ENCODE data around the gene SERPINE1.
"Not testable (repeated sequence)": the region's sequence is repeated elsewhere in the genome, so short reads cannot be mapped to it uniquely, and the experiment has no call there.

The SERPINE1 gene

DNA sequence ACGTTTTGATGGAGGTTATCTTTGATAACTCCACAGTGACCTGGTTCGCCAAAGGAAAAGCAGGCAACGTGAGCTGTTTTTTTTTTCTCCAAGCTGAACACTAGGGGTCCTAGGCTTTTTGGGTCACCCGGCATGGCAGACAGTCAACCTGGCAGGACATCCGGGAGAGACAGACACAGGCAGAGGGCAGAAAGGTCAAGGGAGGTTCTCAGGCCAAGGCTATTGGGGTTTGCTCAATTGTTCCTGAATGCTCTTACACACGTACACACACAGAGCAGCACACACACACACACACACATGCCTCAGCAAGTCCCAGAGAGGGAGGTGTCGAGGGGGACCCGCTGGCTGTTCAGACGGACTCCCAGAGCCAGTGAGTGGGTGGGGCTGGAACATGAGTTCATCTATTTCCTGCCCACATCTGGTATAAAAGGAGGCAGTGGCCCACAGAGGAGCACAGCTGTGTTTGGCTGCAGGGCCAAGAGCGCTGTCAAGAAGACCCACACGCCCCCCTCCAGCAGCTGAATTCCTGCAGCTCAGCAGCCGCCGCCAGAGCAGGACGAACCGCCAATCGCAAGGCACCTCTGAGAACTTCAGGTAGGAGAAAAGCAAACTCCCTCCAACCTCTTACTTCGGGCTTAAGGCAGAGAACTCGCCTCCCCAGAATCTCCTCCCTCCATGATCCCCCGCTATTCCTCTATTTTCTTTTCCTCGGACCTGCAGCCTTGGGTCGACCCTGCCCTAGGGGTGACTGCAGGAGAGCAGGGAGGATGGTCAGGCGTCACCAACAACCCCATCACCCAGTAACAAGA is at the start of gene SERPINE1:
SERPINE1 (plus strand) TSS at position 454 of the 809 bp plus-strand sequence. CDS start 1,290 bp downstream, outside the sequence.
- DNase-seq, result peak; percentile 49

DNA sequence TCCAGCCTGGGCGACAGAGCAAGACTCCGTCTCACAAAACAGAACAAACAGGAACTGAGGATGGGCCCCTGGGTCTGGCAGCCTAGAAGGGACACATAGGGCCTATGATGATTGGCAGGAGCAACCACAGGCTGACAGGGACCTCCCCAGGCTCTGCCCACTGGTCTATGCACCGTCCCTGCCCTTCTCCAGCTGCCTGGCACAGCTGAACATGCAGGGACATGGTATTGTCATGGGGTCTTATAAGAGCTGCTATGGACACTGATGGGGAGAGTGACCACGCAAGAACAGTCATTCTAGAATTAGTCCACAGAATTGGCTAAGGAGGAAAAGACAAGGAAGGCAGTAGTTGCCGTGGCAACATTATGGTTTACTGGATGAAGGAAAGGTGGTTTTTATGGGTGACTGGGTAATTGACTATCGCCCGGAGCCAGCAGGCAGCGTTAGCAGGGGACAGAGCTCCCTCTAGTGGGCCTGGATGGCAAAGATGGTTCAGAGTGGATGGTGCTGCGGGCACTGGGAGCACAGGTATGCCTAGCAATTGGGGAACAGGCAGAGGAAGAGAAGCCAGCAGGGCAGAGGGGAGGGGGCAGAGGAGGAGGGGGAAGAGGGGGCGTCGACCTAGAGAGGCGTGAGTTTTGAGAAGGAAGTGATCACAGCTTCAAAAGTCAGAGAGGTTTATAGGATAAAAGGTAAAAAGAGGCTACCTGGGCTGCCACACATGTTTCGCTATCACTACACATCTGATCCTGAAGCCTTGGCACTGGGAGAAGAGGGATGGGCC is 49.4 kb upstream of the SERPINE1 start:
- peak; percentile 91 for DNase-seq

- DNase-seq, result peak; percentile 36
These were observed 45.5 kb upstream of the SERPINE1 start for GRCh38 chr7:101081432-101081831.

GRCh38 chr7:101084865-101085161 is 42.1 kb upstream of the SERPINE1 start:
- DNase-seq, result no peak

DNA sequence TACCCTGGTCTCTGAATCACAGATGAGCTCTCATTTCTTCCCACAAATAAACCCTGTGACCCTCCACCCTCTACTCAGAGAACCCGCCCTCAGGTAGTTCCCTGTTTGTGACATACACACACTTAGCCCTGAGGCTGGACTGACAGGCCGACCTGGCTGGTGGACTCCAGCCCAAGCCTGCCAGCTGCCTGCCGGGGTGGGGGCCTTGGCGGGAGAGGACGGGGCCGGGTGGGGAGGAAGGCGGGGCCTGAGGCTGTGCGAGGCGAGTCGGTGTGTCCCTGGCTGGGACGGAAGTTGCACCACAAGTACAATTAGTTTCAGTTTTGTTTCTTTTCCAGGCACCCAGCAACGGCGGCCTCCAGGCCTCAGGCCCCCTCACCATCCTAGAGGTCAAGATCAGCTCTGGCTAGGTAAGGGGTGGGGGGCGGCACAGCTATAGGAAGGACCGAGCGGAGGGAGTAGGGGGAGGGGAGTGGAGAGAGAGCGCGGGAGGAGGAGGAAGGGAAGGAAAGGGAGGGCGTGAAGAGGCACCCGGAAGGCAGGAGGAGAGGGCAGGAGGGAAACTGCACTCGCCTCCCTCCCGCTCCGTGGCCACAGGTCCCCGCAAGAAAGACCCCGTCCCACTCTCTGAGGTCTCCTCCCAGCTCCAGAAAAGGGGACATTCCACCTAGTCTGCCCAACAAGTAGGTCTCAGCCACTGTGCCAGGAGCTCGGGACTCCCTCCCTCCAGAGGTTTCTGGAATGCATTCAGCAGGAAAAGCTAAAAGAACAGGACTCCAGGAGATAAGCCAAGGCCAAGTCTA is 41.5 kb upstream of the SERPINE1 start, which contains the start of gene TRIM56:
TRIM56 (plus strand) TSS at position 320 of the 803 bp plus-strand sequence. CDS start 1,832 bp downstream, outside the sequence.
- DNase-seq, result peak; percentile 94

DNA sequence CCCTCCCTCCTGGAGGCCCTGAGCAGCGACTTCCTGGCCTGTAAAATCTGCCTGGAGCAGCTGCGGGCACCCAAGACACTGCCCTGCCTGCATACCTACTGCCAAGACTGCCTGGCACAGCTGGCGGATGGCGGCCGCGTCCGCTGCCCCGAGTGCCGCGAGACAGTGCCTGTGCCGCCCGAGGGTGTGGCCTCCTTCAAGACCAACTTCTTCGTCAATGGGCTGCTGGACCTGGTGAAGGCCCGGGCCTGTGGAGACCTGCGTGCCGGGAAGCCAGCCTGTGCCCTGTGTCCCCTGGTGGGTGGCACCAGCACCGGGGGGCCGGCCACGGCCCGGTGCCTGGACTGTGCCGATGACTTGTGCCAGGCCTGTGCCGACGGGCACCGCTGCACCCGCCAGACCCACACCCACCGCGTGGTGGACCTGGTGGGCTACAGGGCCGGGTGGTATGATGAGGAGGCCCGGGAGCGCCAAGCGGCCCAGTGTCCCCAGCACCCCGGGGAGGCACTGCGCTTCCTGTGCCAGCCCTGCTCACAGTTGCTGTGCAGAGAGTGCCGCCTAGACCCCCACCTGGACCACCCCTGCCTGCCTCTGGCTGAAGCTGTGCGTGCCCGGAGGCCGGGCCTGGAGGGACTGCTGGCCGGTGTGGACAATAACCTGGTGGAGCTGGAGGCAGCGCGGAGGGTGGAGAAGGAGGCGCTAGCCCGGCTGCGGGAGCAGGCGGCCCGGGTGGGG is 39.4 kb upstream of the SERPINE1 start:
- DNase-seq, result no peak

DNA sequence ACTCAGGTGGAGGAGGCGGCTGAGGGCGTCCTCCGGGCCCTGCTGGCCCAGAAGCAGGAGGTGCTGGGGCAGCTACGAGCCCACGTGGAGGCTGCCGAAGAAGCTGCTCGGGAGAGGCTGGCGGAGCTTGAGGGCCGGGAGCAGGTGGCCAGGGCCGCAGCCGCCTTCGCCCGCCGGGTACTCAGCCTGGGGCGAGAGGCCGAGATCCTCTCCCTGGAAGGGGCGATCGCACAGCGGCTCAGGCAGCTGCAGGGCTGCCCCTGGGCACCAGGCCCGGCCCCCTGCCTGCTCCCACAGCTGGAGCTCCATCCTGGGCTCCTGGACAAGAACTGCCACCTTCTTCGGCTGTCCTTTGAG is 38.9 kb upstream of the SERPINE1 start:
- DNase-seq, result no peak

DNA sequence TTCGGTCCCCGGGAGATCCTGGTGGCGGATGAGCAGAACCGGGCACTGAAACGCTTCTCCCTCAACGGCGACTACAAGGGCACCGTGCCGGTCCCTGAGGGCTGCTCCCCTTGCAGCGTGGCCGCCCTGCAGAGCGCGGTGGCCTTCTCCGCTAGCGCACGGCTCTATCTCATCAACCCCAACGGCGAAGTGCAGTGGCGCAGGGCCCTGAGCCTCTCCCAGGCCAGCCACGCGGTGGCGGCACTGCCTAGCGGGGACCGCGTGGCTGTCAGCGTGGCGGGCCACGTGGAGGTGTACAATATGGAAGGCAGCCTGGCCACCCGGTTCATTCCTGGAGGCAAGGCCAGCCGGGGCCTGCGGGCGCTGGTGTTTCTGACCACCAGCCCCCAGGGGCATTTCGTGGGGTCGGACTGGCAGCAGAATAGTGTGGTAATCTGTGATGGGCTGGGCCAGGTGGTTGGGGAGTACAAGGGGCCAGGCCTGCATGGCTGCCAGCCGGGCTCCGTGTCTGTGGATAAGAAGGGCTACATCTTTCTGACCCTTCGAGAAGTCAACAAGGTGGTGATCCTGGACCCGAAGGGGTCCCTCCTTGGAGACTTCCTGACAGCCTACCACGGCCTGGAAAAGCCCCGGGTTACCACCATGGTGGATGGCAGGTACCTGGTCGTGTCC is 37.9 kb upstream of the SERPINE1 start:
- DNase-seq, result no peak

- DNase-seq, result no peak
These were observed 37.0 kb upstream of the SERPINE1 start for GRCh38 chr7:101089876-101090275.

DNA sequence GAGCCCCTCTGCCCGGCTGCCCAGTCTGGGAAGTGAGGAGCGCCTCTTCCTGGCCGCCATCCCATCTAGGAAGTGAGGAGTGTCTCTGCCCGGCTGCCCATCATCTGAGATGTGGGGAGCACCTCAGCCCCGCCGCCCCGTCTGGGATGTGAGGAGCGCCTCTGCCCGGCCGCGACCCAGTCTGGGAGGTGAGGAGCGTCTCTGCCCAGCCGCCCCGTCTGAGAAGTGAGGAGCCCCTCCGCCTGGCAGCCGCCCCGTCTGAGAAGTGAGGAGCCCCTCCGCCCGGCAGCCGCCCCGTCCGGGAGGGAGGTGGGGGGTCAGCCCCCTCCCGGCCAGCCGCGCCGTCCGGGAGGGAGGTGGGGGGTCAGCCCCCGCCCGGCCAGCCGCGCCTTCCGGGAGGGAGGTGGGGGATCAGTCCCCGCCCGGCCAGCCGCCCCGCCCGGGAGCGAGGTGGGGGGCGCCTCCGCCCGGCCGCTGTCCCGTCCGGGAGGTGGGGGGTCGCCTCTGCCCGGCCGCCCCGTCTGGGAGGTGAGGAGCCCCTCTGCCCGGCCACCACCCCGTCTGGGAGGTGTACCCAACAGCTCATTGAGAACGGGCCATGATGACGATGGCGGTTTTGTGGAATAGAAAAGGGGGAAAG is 34.5 kb upstream of the SERPINE1 start:
- DNase-seq, result not testable (repeated sequence)

DNA sequence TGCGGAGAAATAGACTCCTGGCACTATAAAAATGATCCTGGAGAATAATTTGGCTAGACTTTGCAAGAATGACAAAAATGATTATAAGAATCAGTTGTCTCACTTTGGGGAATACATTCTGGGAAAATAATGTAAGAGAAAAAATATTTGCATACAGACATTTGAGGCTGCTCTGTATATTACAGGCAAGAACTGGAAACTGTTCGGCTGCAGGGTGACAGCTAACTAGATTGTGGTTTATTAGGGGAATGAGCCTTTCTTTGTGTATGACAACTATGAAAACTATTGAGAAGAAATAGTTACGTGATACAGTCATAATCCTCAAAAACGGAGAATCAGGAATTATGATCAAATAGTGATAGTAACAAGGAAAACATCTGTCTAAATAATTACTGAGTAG is 33.0 kb upstream of the SERPINE1 start:
- DNase-seq, result no peak

DNA sequence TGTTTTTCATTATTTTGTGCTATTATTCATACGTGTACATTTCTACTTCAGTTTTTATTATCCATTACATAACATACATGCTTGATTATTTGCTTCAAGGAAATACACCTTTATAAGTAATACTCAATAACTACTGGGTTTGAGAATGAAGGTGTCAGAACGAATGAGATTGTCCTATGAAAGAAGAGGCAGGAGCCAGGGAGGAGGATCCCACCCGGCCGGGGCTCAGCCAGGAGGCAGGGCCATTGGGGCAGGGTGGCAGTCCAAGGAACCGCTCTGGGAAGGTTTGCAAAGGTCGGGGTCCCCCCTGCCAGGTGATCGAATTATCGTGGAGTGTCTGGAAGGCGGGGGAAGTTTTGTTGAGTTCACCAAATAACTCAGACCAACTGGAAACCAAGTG is 32.5 kb upstream of the SERPINE1 start:
- DNase-seq, result no peak

DNA sequence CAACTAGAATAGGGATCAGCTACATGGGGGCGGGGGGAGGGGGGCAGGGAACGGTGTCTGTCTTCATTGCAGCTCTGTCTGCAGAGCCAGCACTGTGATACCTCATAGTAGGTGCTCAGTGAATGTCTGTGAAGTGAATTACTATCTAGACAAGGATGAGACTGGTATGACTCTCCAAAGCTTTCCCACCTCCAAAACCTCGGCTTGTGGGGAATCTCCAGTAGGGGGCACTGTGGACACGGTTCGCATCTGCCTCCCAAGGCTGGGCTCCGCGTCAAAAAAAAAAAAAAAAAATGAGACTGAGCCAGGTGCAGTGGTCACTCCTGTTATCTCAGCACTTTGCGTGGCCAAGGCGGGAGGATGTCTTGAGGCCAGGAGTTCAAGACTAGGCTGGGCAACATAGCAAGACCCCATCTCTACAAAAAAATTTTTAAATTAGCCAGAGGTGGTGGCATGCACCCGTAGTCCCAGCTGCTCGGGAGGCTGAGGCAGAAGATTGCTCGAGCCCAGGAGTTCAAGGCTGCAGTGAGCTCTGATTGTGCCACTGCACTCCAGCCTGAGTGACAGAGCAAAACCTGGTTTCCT is 32.0 kb upstream of the SERPINE1 start:
- peak; percentile 81 for DNase-seq

DNA sequence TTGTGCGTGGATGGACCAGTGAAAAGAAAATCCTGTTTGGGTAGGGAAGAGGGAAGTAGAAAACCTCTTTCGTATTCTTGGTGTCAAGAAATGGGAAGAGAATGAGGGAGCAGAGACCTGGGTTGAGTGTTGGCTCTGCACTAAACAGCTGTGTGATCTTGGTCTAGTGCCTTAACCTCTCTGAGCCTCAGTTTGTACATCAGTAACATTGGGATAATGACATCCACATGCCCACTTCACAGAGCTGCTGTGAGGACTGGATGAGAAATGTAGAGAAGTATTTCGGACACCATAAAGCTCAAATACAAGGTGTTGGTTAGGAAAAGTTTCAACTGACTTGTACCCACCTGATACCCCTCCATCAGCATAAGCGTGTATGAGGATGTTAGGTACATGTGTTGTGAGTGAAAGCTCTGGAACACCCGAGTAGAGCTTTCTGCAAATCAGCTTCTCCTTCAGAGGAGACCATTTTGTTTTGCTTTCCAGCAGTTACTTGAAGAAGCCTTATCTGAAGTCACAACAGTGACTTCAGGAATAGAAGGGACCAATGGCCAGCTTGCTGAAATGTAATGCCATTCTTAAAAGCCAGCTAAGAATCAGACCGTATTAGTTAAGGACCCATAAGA is 30.5 kb upstream of the SERPINE1 start:
- DNase-seq, result no peak

DNA sequence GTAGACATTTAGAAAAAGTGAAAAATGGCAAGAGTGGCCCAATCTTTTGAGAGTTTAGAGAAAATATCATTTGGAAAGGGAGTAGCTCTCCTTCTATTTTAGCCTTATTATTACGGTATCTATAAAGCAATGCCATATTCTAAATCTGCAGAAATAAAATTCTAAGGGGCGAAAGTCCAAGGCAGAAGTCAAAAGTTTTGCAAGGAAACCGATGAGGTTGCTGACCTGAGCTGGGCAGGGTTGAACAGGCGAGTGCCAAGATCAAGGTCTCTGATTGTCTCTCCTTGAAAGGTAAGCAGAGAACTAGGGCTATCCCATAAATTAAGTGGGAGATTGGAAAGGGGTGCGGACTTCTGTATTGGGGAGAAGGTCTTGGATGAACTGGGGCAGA is 30.0 kb upstream of the SERPINE1 start:
- DNase-seq, result no peak

DNA sequence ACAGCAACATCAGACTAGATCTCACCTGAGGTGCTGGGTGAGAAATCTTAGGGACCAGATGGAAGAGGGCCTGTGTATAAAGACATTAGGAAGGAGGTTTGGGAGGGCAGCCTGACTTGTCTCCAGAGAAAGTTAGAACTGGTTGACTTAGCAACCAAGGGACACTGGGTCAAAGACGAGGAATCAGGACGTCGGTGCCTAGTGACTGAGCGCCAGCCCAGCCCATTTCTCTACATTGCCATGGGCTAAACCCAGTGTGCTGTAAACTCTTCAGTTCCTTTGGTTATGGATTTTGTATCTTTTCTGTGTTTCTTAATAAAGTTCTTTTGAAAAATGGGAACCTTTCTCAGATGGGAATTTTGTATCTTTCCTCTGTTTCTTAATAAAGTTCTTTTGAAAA is 29.3 kb upstream of the SERPINE1 start:
- DNase-seq, result no peak

- DNase-seq, result peak; percentile 88
These were observed 26.7 kb upstream of the SERPINE1 start for GRCh38 chr7:101099969-101100781.

DNA sequence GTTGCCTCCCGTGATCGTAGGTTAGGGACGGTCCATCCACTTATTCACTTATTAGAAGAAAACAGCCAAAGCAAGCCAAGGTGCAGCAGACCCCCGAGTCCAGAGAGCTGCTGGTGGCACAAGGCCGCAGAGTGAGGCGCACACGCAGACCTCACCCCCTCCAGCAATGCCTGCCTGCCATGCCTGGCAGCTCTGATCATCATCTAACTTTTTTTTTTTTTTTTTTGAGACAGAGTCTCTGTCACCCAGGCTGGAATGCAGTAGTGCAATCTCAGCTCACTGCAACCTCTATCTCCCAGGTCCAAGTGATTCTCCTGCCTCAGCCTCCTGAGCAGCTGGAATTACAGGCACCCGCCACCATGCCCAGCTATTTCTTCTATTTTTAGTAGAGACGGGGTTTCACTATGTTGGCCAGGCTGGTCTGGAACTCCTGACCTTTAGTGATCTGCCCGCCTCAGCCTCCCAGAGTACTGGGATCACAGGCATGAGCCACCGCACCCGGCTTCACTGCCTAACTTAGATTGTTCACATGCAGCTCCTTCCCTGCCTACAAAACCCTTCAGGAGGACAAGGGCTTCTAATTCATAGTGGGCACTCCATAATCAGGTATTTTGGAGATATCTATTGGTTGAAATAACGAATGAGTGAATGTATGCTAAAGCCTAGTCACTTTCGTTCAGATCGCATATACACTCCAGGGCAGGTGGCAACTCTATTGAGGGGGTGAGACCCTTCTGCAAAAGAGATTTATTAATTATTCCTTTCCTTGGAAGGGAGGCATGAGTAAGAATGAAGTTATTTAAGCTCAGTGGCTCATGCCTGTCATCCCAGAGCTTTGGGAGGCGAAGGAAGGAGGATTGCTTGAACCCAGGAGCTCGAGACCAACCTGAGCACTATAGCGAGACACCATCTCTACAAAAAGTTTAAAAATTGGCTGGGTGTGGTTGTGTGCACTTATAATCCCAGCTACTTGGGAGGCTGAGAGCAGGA is 25.8 kb upstream of the SERPINE1 start:
- DNase-seq, result no peak

GRCh38 chr7:101102026-101102425 is 24.9 kb upstream of the SERPINE1 start:
- no peak for DNase-seq

Measured in DMS53 (cell line).